Measurements from ENCODE around the gene PCED1B.

DNA sequence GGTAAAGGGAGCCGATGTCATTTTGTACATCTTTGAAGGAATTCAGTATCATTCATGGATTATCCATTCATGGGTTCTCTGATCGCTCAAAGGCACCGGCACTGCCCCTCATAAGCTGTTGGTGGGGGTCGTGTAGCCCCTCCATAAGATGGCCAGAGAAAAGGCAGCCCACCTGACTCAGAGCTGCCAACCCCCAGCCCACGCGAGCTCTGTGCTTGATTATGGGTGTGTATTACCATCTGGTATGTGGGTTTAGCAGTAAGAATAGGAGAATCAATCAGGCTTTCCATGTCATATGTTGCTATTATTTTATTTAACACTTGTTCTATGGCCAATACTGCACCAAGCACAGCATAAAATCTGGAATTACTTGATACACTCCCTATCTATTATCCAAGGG, 32.4 kb downstream of the PCED1B start:
- TF ChIP-seq, protein P1, sequence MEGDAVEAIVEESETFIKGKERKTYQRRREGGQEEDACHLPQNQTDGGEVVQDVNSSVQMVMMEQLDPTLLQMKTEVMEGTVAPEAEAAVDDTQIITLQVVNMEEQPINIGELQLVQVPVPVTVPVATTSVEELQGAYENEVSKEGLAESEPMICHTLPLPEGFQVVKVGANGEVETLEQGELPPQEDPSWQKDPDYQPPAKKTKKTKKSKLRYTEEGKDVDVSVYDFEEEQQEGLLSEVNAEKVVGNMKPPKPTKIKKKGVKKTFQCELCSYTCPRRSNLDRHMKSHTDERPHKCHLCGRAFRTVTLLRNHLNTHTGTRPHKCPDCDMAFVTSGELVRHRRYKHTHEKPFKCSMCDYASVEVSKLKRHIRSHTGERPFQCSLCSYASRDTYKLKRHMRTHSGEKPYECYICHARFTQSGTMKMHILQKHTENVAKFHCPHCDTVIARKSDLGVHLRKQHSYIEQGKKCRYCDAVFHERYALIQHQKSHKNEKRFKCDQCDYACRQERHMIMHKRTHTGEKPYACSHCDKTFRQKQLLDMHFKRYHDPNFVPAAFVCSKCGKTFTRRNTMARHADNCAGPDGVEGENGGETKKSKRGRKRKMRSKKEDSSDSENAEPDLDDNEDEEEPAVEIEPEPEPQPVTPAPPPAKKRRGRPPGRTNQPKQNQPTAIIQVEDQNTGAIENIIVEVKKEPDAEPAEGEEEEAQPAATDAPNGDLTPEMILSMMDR (IDR thresholded peaks at IDR 0.05 in 2 of 3, conservative IDR thresholded peaks at IDR 0.05 in 1 of 3; ENCODE audit: borderline replicate concordance in 1 of 3, insufficient read depth in 1 of 3, low read depth in 2 of 3, low read length in 2 of 3): no peak
- TF ChIP-seq POLR2A (IDR thresholded peaks at IDR 0.05; ENCODE audit: borderline replicate concordance, extremely low read depth, insufficient read depth, insufficient read length) (no peak), POLR2AphosphoS5 (IDR thresholded peaks at IDR 0.05; ENCODE audit: low read depth, low read length) (no peak), FOSL1 (IDR thresholded peaks at IDR 0.05; ENCODE audit: low read depth) (no peak), JUND (IDR thresholded peaks at IDR 0.05) (no peak), EZH2phosphoT487 (IDR thresholded peaks at IDR 0.05; ENCODE audit: borderline replicate concordance) (no peak), EGR1 (IDR thresholded peaks at IDR 0.05; ENCODE audit: low read depth) (no peak), YY1 (IDR thresholded peaks at IDR 0.05; ENCODE audit: extremely low read depth, insufficient replicate concordance, low read depth, low read length) (no peak), EZH2 (IDR thresholded peaks at IDR 0.05) (no peak), SRF (IDR thresholded peaks at IDR 0.05; ENCODE audit: low read depth) (no peak), RAD21 (IDR thresholded peaks at IDR 0.05; ENCODE audit: low read depth) (no peak)

Measured in HCT116 (cell line).